Heart left ventricle (tissue), 13 donors: ENCODE results near the gene PGK2.

Experiments used
- POLR2A ChIP-seq, 2 donors: fragments of 450-650 bp; IDR thresholded peaks; one replicate each; pipeline ENCODE4 v1.6.1; 2017; ENCODE audit warnings: antibody characterized with exemption in 2 of 2, mild to moderate bottlenecking in 2 of 2, moderate library complexity in 2 of 2
- TF ChIP-seq, protein P1 (sequence below), 12 donors: fragments of 200-600 bp; sonication (generic) in 4 of 12; IDR thresholded peaks; one replicate each; pipeline versions ENCODE4 v1.5.0 to v1.8.0; 2018 to 2022; ENCODE audit warnings: antibody characterized with exemption in 12 of 12, mild to moderate bottlenecking in 5 of 12
- donor health status: ischemic (EF 13 %, LVEDD 7.1; RV severe dilation, severe dysfunction).
- donor health status: DM: no; HTN: yes; CAD: no.
- donor health status: DM: no; HTN: no; CAD: no.
- donor health status: ischemic (EF 25% LVEDD 6.9; RV normal size, moderate dysfunction).
- donor health status: ischemic (EF 25% LVEDD 5.7; RV mildly dilated, moderate dysfunction).
- donor health status: ischemic (EF 35%, LVEDD 5.7; RV mildly dilated, moderate dysfunction).
- donor health status: nonischemic (EF 11% LVEDD 7.7; RV severe dilation, severe dysfunction).
- donor health status: DM: yes; HTN: yes; CAD: no.
- donor health status: PGD.
- donor health status: ischemic (EF 29% LVEDD 5.4; RV normal size, mild dysfunction).
- donor health status: nonischemic (EF 23%, LVEDD 6.1; RV moderate dilation, normal function).

DNA sequence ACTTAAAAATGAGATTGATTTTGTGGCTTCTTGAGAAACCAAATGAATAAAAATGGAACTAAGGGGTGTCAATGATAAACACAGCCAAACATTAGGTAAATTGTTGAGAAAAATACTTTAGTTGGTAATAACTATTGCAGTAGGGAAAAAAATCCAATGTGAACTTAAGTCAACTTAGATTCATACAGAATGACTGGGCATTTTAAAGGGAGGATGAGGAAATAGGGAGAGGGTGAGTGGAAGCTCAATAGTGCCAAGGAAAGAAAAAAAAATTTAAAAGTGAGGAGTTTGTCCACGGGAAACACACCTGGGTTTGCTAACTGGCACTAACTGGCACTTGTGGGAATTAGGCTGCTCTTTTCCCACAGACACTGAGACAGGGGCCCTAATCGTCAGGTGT is 26.2 kb upstream of the PGK2 start:
- TF ChIP-seq, protein P1, sequence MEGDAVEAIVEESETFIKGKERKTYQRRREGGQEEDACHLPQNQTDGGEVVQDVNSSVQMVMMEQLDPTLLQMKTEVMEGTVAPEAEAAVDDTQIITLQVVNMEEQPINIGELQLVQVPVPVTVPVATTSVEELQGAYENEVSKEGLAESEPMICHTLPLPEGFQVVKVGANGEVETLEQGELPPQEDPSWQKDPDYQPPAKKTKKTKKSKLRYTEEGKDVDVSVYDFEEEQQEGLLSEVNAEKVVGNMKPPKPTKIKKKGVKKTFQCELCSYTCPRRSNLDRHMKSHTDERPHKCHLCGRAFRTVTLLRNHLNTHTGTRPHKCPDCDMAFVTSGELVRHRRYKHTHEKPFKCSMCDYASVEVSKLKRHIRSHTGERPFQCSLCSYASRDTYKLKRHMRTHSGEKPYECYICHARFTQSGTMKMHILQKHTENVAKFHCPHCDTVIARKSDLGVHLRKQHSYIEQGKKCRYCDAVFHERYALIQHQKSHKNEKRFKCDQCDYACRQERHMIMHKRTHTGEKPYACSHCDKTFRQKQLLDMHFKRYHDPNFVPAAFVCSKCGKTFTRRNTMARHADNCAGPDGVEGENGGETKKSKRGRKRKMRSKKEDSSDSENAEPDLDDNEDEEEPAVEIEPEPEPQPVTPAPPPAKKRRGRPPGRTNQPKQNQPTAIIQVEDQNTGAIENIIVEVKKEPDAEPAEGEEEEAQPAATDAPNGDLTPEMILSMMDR (IDR thresholded peaks at IDR 0.05): no peak
- no peak for TF ChIP-seq POLR2A (IDR thresholded peaks at IDR 0.05)
